IPS DF 6.9 (cell line): ENCODE results near the gene RNF167.
A peak's percentile ranks its signal among the peaks of the same experiment; 100 is the strongest.

ENCODE experiments used
- DNase-seq: peaks from one replicate; pipeline ENCODE4 v3.0.0-alpha.2; 2013; ENCODE audit warnings: low read depth, low spot score
- H3K27ac ChIP-seq: one replicate; pipeline ENCODE4 v1.5.1; 2013; ENCODE audit warnings: low read length, control low read depth
- H3K27me3 ChIP-seq: 2 replicates; pipeline ENCODE4 v1.6.1; 2013; ENCODE audit warnings: mild to moderate bottlenecking, low read length; ENCODE audit not compliant: control insufficient read depth, insufficient read depth
- H3K36me3 ChIP-seq: 2 replicates; pipeline ENCODE4 v1.6.1; 2013; ENCODE audit warnings: low read length; ENCODE audit not compliant: control insufficient read depth, insufficient read depth
- H3K4me1 ChIP-seq: 2 replicates; pipeline ENCODE4 v1.6.1; 2013; ENCODE audit warnings: low read length; ENCODE audit not compliant: control insufficient read depth, insufficient read depth
- H3K4me3 ChIP-seq: 2 replicates; pipeline ENCODE4 v1.5.1; 2013; ENCODE audit warnings: mild to moderate bottlenecking, low read length
- H3K9me3 ChIP-seq: 2 replicates; pipeline ENCODE4 v1.6.1; 2013; ENCODE audit warnings: low read length, inconsistent platforms; ENCODE audit not compliant: control insufficient read depth, insufficient read depth
- WGBS: extraction: QIAGEN DNeasy Blood & Tissue Kit; methylation state at CpG from one replicate; pipeline ENCODE4 v1.1.7; 2013; ENCODE audit warnings: mixed read lengths, missing lambda C conversion rate; ENCODE audit not compliant: insufficient read length, insufficient coverage; 5-methylcytosine and 5-hydroxymethylcytosine counted together

The RNF167 gene

GRCh38 chr17:4947411-4948165 is 7.5 kb downstream of the RNF167 start:
- Histone ChIP-seq H3K4me3 (peak overlapping the region; percentile 70), H3K36me3 (peaks cover 26% of the 10 kb centered on the region), H3K4me1 (peaks cover 5% of the 10 kb centered on the region; the same call in 1 of the 2 replicates), H3K27ac (peak overlapping the region; percentile 45), H3K9me3 (no peaks in the 10 kb centered on the region), H3K27me3 (no peaks in the 10 kb centered on the region)
- DNase-seq = no peak
- WGBS = no CpG with 5 or more reads among the region's 56 CpGs

- no peaks in the 10 kb centered on the region for H3K9me3 ChIP-seq
- peak within 1 kb of the TSS; percentile 45 for H3K27ac ChIP-seq
- peaks cover 19% of the 10 kb centered on the region for H3K36me3 ChIP-seq
- no peaks in the 10 kb centered on the region for H3K27me3 ChIP-seq
- H3K4me3 ChIP-seq = peak within 1 kb of the TSS; percentile 70
- DNase-seq = no peak
- WGBS = no CpG with 5 or more reads among the region's 59 CpGs
- H3K4me1 ChIP-seq = peaks cover 5% of the 10 kb centered on the region; the same call in 1 of the 2 replicates
These were observed 8.3 kb downstream of the RNF167 start, which contains the start of gene PFN1 for GRCh38 chr17:4948166-4948930. PFN1 (minus strand) TSS chr17:4948530; CDS start chr17:4948394, 136 bp downstream.

GRCh38 chr17:4948931-4949320 is 8.9 kb downstream of the RNF167 start:
- H3K27ac ChIP-seq = peak overlapping the region; percentile 11
- H3K9me3 ChIP-seq = no peaks in the 10 kb centered on the region
- H3K36me3 ChIP-seq = peaks cover 17% of the 10 kb centered on the region
- no CpG with 5 or more reads among the region's 40 CpGs for WGBS
- H3K4me3 ChIP-seq = peak overlapping the region; percentile 70; the same call in 1 of the 2 replicates
- no peaks in the 10 kb centered on the region for H3K27me3 ChIP-seq
- no peak for DNase-seq
- H3K4me1 ChIP-seq = peaks cover 5% of the 10 kb centered on the region; the same call in 1 of the 2 replicates

- Histone ChIP-seq H3K27me3 (no peaks in the 10 kb centered on the region), H3K36me3 (peaks cover 15% of the 10 kb centered on the region), H3K4me1 (peaks cover 5% of the 10 kb centered on the region; the same call in 1 of the 2 replicates), H3K9me3 (no peaks in the 10 kb centered on the region), H3K4me3 (peak overlapping the region; percentile 70; the same call in 1 of the 2 replicates), H3K27ac (peak overlapping the region; percentile 11)
- no CpG with 5 or more reads among the region's 75 CpGs for WGBS
- no peak for DNase-seq
These were observed 9.4 kb downstream of the RNF167 start for GRCh38 chr17:4949321-4950074.

- WGBS = no CpG with 5 or more reads among the region's 52 CpGs
- H3K4me3 ChIP-seq = peak overlapping the region; percentile 42; the same call in 1 of the 2 replicates
- H3K4me1 ChIP-seq = peaks cover 5% of the 10 kb centered on the region; the same call in 1 of the 2 replicates
- no peak overlapping the region for H3K27ac ChIP-seq
- DNase-seq = no peak
- no peaks in the 10 kb centered on the region for H3K9me3 ChIP-seq
- no peaks in the 10 kb centered on the region for H3K27me3 ChIP-seq
- H3K36me3 ChIP-seq = peaks cover 11% of the 10 kb centered on the region
These were observed 10.1 kb downstream of the RNF167 start for GRCh38 chr17:4950075-4950745.

- no peak for DNase-seq
- Histone ChIP-seq H3K27me3 (no peaks in the 10 kb centered on the region), H3K36me3 (peaks cover 9% of the 10 kb centered on the region), H3K27ac (no peak within 1 kb of the TSS), H3K4me3 (peak within 1 kb of the TSS; percentile 42; the same call in 1 of the 2 replicates), H3K4me1 (peaks cover 5% of the 10 kb centered on the region; the same call in 1 of the 2 replicates), H3K9me3 (no peaks in the 10 kb centered on the region)
- no CpG with 5 or more reads among the region's 7 CpGs for WGBS
These were observed 10.7 kb downstream of the RNF167 start, which contains the start of gene ENO3 for GRCh38 chr17:4950746-4951204. ENO3 (plus strand) TSS chr17:4951119; CDS start chr17:4951830, 711 bp downstream.

- Histone ChIP-seq H3K36me3 (peaks cover 3% of the 10 kb centered on the region), H3K27me3 (no peaks in the 10 kb centered on the region), H3K27ac (no peak overlapping the region), H3K4me1 (0 out of 2 replicates have a peak, but pooled peaks cover 3% of the 10 kb centered on the region), H3K4me3 (no peak overlapping the region), H3K9me3 (no peaks in the 10 kb centered on the region)
- WGBS = no CpG with 5 or more reads among the region's 3 CpGs
- no peak for DNase-seq
These were observed 11.4 kb downstream of the RNF167 start for GRCh38 chr17:4951486-4951885.

GRCh38 chr17:4953451-4953961 is 13.4 kb downstream of the RNF167 start:
- H3K9me3 ChIP-seq = no peaks in the 10 kb centered on the region
- no peak overlapping the region for H3K27ac ChIP-seq
- DNase-seq = no peak
- H3K4me1 ChIP-seq = 0 out of 2 replicates have a peak, but pooled peaks cover 3% of the 10 kb centered on the region
- H3K4me3 ChIP-seq = no peak overlapping the region
- H3K36me3 ChIP-seq = no peaks in the 10 kb centered on the region
- WGBS = no CpG with 5 or more reads among the region's 14 CpGs
- H3K27me3 ChIP-seq = no peaks in the 10 kb centered on the region

GRCh38 chr17:4955091-4955490 is 15.0 kb downstream of the RNF167 start:
- H3K4me3 ChIP-seq = no peak overlapping the region
- no peak for DNase-seq
- no peak overlapping the region for H3K27ac ChIP-seq
- H3K27me3 ChIP-seq = no peaks in the 10 kb centered on the region
- no peaks in the 10 kb centered on the region for H3K9me3 ChIP-seq
- peaks cover 6% of the 10 kb centered on the region; the same call in 1 of the 2 replicates for H3K4me1 ChIP-seq
- WGBS = no CpG with 5 or more reads among the region's 8 CpGs
- 0 out of 2 replicates have a peak, but pooled peaks cover 3% of the 10 kb centered on the region for H3K36me3 ChIP-seq
